ENCODE results near the gene STX17.

Gene STX17

GRCh38 chr9:99955606-99956005 lies 49.2 kb downstream of the STX17 start:
- no peak for TF ChIP-seq OSR1 (CRISPR knock-in tag; IDR thresholded peaks at IDR 0.05)
- TF ChIP-seq ISL1 (CRISPR knock-in tag; IDR thresholded peaks at IDR 0.05) = no peak
- no peak for TF ChIP-seq ZNF70 (CRISPR knock-in tag; IDR thresholded peaks at IDR 0.05)
- TF ChIP-seq SNAI2 (CRISPR knock-in tag; IDR thresholded peaks at IDR 0.05) = no peak
- TF ChIP-seq CSDC2 (CRISPR knock-in tag; IDR thresholded peaks at IDR 0.05) = no peak
- no peak for TF ChIP-seq PPARA (CRISPR knock-in tag; IDR thresholded peaks at IDR 0.05; ENCODE audit: borderline replicate concordance)
- TF ChIP-seq ZC3H10 (CRISPR knock-in tag; IDR thresholded peaks at IDR 0.05) = no peak
- no peak for TF ChIP-seq ZNF565 (CRISPR knock-in tag; conservative IDR thresholded peaks at IDR 0.05; ENCODE audit: low read depth)
- TF ChIP-seq TOX (CRISPR knock-in tag; IDR thresholded peaks at IDR 0.05; ENCODE audit: borderline replicate concordance) = no peak
- TF ChIP-seq, protein P1, sequence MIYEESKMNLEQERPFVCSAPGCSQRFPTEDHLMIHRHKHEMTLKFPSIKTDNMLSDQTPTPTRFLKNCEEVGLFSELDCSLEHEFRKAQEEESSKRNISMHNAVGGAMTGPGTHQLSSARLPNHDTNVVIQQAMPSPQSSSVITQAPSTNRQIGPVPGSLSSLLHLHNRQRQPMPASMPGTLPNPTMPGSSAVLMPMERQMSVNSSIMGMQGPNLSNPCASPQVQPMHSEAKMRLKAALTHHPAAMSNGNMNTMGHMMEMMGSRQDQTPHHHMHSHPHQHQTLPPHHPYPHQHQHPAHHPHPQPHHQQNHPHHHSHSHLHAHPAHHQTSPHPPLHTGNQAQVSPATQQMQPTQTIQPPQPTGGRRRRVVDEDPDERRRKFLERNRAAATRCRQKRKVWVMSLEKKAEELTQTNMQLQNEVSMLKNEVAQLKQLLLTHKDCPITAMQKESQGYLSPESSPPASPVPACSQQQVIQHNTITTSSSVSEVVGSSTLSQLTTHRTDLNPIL (CRISPR knock-in tag; IDR thresholded peaks at IDR 0.05; ENCODE audit: low read depth) = no peak
- ATAC-seq = no peak

DNA sequence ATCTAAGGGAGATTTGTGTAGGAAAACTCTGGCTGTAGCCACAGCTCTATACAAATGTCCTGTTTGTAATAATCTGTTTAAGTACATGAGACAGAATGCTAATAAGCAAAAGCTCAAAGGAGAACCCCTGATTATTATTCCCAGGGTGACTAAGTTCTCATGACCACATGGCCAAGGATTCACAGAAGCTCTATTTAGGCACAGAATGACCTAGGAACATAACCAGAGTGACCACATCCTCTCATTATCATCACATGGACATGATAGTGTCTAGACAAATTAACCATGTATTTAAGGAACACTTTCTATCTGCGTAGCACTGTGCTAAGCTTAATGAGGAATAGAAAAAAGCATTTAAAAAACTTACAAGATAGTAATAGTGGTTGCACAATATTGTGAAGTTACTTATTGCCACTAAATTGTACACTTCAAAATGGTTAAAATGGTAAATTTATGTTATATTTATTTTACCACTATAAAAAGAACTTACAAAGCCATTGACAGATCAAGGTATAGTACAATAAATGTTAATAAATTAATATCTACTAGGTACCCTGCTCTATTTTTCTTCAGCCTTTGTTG lies 56.3 kb downstream of the STX17 start:
- ATAC-seq = no peak
- TF ChIP-seq ZFP30 (CRISPR knock-in tag; IDR thresholded peaks at IDR 0.05) = no peak
- TF ChIP-seq, protein P2, sequence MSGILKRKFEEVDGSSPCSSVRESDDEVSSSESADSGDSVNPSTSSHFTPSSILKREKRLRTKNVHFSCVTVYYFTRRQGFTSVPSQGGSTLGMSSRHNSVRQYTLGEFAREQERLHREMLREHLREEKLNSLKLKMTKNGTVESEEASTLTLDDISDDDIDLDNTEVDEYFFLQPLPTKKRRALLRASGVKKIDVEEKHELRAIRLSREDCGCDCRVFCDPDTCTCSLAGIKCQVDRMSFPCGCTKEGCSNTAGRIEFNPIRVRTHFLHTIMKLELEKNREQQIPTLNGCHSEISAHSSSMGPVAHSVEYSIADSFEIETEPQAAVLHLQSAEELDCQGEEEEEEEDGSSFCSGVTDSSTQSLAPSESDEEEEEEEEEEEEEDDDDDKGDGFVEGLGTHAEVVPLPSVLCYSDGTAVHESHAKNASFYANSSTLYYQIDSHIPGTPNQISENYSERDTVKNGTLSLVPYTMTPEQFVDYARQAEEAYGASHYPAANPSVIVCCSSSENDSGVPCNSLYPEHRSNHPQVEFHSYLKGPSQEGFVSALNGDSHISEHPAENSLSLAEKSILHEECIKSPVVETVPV (CRISPR knock-in tag; IDR thresholded peaks at IDR 0.05) = no peak
- no peak for TF ChIP-seq PATZ1 (CRISPR knock-in tag; IDR thresholded peaks at IDR 0.05; ENCODE audit: borderline replicate concordance)

- no peak for TF ChIP-seq RARB (CRISPR knock-in tag; IDR thresholded peaks at IDR 0.05)
- no peak for TF ChIP-seq ARNTL (CRISPR knock-in tag; IDR thresholded peaks at IDR 0.05; ENCODE audit: borderline replicate concordance, low read depth)
- no peak for TF ChIP-seq ZNF565 (CRISPR knock-in tag; conservative IDR thresholded peaks at IDR 0.05; ENCODE audit: low read depth)
- TF ChIP-seq PATZ1 (CRISPR knock-in tag; IDR thresholded peaks at IDR 0.05; ENCODE audit: borderline replicate concordance) = no peak
- TF ChIP-seq BACH2 (CRISPR knock-in tag; IDR thresholded peaks at IDR 0.05; ENCODE audit: borderline replicate concordance) = no peak
- TF ChIP-seq GLIS3 (CRISPR knock-in tag; IDR thresholded peaks at IDR 0.05) = no peak
- TF ChIP-seq CSDC2 (CRISPR knock-in tag; IDR thresholded peaks at IDR 0.05) = no peak
- TF ChIP-seq ESRRG (CRISPR knock-in tag; IDR thresholded peaks at IDR 0.05) = no peak
- no peak for TF ChIP-seq PPARA (CRISPR knock-in tag; IDR thresholded peaks at IDR 0.05; ENCODE audit: borderline replicate concordance)
- TF ChIP-seq ISL1 (CRISPR knock-in tag; IDR thresholded peaks at IDR 0.05) = no peak
- TF ChIP-seq ZFP30 (CRISPR knock-in tag; IDR thresholded peaks at IDR 0.05) = no peak
- TF ChIP-seq, protein P3, sequence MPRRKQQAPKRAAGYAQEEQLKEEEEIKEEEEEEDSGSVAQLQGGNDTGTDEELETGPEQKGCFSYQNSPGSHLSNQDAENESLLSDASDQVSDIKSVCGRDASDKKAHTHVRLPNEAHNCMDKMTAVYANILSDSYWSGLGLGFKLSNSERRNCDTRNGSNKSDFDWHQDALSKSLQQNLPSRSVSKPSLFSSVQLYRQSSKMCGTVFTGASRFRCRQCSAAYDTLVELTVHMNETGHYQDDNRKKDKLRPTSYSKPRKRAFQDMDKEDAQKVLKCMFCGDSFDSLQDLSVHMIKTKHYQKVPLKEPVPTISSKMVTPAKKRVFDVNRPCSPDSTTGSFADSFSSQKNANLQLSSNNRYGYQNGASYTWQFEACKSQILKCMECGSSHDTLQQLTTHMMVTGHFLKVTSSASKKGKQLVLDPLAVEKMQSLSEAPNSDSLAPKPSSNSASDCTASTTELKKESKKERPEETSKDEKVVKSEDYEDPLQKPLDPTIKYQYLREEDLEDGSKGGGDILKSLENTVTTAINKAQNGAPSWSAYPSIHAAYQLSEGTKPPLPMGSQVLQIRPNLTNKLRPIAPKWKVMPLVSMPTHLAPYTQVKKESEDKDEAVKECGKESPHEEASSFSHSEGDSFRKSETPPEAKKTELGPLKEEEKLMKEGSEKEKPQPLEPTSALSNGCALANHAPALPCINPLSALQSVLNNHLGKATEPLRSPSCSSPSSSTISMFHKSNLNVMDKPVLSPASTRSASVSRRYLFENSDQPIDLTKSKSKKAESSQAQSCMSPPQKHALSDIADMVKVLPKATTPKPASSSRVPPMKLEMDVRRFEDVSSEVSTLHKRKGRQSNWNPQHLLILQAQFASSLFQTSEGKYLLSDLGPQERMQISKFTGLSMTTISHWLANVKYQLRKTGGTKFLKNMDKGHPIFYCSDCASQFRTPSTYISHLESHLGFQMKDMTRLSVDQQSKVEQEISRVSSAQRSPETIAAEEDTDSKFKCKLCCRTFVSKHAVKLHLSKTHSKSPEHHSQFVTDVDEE (CRISPR knock-in tag; IDR thresholded peaks at IDR 0.05) = no peak
- no peak for TF ChIP-seq SNAI2 (CRISPR knock-in tag; IDR thresholded peaks at IDR 0.05)
- ATAC-seq = no peak; the same call in 2 of the 3 replicates
Observed at GRCh38 chr9:99964336-99964735, 57.9 kb downstream of the STX17 start.

Measured in SK-N-SH treated with all-trans-retinoic acid at 6 μM for 48 hours (cell line).